BE2C (cell line): Measurements from ENCODE around the gene SH3RF3.

Source experiments
- DNase-seq: peaks from one replicate; pipeline ENCODE4 v3.0.0-alpha.2; 2020
- H3K27me3 ChIP-seq: fragments of 250-450 bp; sonication (Bioruptor Pico); 2 replicates; pipeline ENCODE4 v1.5.1; 2020; ENCODE audit warnings: mild to moderate bottlenecking
- H3K36me3 ChIP-seq: fragments of 250-450 bp; sonication (Bioruptor Pico); 2 replicates; pipeline ENCODE4 v1.5.1; 2020; ENCODE audit warnings: mild to moderate bottlenecking
- H3K4me1 ChIP-seq: fragments of 250-450 bp; sonication (Bioruptor Pico); 2 replicates; pipeline ENCODE4 v1.5.1; 2020
- H3K4me3 ChIP-seq: 2 replicates; pipeline ENCODE4 v1.5.1; 2011; ENCODE audit warnings: low read depth, low read length
- H3K9me3 ChIP-seq: fragments of 250-450 bp; sonication (Bioruptor Pico); 2 replicates; pipeline ENCODE4 v1.5.1; 2020
- TF ChIP-seq, protein P1 (sequence below): IDR thresholded peaks from 2 replicates; pipeline ENCODE4 v1.5.1; 2012; ENCODE audit warnings: mild to moderate bottlenecking, low read depth, low read length

Gene SH3RF3

DNA sequence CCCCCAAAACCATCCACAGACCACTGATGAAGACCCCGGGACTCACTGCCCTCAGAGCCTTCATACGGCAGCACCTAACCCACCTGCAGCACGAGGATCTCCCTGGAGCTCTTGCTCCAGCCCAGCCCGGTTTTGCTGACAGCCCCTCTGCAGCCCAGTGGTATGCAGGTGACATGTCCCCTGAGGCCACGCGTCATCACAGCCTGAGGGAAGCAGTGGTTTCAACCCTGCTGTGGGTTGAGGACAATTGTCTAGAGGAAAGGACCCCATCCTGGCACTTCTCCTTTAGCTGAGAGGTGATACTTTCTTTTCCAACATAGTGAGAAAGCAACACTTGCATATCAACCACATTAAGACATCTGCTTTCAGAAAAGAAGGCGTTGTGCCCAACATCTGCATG, 350.8 kb downstream of the SH3RF3 start:
- Histone ChIP-seq H3K36me3 (no peaks in the 10 kb centered on the region), H3K4me1 (no peaks in the 10 kb centered on the region), H3K4me3 (no peak overlapping the region), H3K27me3 (no peaks in the 10 kb centered on the region), H3K9me3 (no peaks in the 10 kb centered on the region)
- no peak for DNase-seq
- TF ChIP-seq, protein P1, sequence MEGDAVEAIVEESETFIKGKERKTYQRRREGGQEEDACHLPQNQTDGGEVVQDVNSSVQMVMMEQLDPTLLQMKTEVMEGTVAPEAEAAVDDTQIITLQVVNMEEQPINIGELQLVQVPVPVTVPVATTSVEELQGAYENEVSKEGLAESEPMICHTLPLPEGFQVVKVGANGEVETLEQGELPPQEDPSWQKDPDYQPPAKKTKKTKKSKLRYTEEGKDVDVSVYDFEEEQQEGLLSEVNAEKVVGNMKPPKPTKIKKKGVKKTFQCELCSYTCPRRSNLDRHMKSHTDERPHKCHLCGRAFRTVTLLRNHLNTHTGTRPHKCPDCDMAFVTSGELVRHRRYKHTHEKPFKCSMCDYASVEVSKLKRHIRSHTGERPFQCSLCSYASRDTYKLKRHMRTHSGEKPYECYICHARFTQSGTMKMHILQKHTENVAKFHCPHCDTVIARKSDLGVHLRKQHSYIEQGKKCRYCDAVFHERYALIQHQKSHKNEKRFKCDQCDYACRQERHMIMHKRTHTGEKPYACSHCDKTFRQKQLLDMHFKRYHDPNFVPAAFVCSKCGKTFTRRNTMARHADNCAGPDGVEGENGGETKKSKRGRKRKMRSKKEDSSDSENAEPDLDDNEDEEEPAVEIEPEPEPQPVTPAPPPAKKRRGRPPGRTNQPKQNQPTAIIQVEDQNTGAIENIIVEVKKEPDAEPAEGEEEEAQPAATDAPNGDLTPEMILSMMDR, result no peak

DNA sequence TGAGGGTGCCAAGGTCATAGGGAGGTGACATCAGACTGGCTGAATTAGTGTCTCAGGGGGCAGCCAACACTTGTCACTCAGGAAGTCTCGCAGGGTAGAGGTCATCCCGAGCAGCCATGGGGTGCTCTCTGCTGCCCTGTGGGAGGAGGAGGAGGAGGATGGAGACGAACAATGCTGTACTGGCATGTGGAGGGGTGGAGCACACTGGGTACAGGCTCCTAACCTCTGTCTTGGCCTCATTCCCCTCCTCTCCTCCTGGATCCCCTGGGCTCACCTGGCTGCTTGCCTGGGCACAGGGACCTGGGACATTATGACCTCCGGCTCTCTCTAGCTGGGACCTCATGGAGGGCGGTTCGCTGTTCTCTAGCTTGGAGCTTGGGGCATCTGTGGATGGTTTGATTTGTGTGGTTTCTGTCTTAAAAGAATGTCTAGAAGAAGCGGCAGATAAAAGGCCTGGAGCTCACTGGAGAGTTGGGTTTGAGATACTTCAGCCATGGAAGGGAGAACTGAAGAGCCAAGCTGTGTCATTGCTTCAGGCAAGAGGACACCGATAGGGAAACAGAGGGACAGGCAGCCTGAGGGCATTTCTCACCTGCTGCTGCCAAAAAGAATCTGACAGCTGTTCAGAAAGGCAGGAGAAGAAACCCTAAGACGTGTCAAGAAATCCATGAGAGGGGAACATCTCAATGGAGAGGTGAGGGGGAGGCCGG, 351.6 kb downstream of the SH3RF3 start:
- Histone ChIP-seq H3K4me3 (no peak overlapping the region), H3K9me3 (no peaks in the 10 kb centered on the region), H3K4me1 (no peaks in the 10 kb centered on the region), H3K36me3 (no peaks in the 10 kb centered on the region), H3K27me3 (no peaks in the 10 kb centered on the region)
- TF ChIP-seq, protein P1, result no peak
- DNase-seq, result no peak

DNA sequence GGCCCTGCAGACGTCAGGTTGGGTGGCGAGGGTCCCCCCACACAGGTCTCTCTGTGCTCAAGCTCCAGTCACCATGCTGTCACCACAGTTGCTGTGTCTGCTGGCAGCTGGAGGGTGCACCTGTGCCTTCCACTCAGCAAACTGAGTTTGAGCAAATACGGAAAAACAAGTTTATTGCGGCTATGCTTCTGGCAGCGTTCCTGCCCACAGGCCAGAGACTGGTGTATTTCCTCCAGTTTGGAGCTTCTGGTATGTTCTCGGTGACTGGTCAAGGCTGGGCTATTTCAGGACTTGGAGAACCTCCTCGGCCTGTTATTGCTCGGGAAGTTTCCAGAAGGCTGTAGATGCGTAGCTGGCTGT, 352.2 kb downstream of the SH3RF3 start:
- no peak for DNase-seq
- H3K36me3 ChIP-seq, result no peaks in the 10 kb centered on the region
- TF ChIP-seq, protein P1, result no peak
- H3K9me3 ChIP-seq, result no peaks in the 10 kb centered on the region
- H3K4me3 ChIP-seq, result no peak overlapping the region
- no peaks in the 10 kb centered on the region for H3K27me3 ChIP-seq
- H3K4me1 ChIP-seq, result no peaks in the 10 kb centered on the region

DNA sequence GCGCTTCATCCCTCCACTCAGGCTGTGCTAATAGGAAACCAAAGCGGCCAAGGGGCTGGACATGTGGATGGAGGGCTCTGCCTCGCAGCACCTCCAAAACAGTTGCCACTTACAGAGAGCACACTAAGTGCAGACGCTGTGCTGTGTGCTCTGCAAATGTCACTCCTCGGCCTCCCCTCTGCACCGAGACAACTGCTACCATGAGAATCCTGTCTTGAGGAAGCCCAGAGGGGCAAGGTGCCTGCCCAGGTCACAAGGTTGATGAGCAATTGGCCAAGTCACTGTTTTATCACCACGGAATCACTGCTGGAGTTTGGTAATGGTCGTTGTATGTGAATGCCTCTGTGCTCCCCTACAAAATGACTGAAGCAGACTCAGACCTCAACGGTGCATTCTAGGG, 352.6 kb downstream of the SH3RF3 start:
- H3K27me3 ChIP-seq, result no peaks in the 10 kb centered on the region
- TF ChIP-seq, protein P1, result no peak
- DNase-seq, result no peak
- no peaks in the 10 kb centered on the region for H3K36me3 ChIP-seq
- H3K4me3 ChIP-seq, result no peak overlapping the region
- H3K4me1 ChIP-seq, result no peaks in the 10 kb centered on the region
- H3K9me3 ChIP-seq, result no peaks in the 10 kb centered on the region

DNA sequence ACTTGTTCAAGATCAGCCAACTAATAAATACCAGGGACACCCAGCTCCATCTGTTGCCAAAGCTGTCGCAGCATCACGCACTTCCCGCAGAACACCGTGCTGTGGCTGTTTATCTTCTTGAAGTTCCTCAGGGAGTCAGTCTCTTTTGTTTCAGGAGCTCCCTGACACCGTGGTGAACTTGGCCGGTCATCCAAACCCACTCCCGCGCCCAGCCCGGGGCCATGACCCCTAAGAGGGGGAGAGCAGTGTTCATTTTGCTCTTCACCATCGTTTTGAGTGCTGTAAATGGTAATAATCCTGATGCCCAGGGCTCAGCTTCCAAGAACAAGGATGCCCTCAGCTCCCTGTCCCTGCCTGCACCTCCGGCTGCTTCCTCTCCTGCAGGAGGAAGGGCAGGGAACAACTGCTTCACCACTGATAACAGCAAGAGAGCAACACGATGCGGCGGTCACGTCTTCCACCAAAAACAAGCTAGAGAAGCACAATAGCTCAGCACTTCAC, 353.4 kb downstream of the SH3RF3 start:
- Histone ChIP-seq H3K4me1 (no peaks in the 10 kb centered on the region), H3K4me3 (no peak overlapping the region), H3K9me3 (no peaks in the 10 kb centered on the region), H3K36me3 (no peaks in the 10 kb centered on the region), H3K27me3 (no peaks in the 10 kb centered on the region)
- TF ChIP-seq, protein P1, result no peak
- no peak for DNase-seq

DNA sequence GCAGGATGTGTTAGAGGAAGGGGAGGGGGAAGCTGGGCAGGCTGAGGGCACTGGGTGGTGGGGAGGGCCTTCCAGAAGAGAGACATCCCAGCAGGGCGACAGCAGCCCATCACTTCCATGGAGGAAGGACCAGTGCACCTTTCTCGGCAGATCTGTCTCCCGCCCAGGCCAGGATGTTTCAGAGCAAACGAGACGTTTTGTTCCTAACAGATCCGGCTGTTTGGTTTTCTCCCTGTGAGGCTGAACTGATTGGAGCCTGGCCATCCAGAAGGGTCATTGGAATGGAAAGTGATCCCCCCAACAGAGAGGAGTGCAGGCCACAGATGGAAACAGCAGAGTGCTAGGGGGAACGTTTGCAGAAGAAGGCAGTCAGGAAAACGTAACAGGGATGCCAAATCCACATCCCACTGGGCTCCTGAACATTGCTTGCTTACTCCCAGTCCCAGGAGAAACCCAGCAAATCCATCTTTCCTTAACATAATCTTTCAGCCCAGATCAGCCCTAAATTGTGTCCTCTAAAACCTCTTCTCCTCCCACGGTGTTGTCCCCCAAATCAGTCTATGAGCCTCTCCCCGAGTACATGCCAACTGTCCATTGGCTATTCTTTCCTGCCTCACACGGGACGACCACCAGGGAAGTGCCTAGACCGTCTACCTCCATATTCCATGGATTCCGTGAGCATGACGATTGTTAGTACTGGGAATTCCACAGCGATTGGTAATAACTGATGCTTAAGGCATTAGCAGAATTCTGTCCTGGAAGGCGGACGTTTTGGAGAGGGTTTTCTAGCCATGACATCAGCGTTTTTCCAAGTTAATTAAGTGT, 357.9 kb downstream of the SH3RF3 start:
- Histone ChIP-seq H3K36me3 (no peaks in the 10 kb centered on the region), H3K27me3 (no peaks in the 10 kb centered on the region), H3K4me1 (no peaks in the 10 kb centered on the region), H3K9me3 (no peaks in the 10 kb centered on the region), H3K4me3 (no peak overlapping the region)
- TF ChIP-seq, protein P1, result no peak
- DNase-seq, result no peak
